ENCODE measurements around the gene EPSTI1. TPM values are rescaled to one million over a fixed set of nuclear protein-coding genes. Genes with fewer than 3 reads are reported as not detected.

EPSTI1 gene
- total and polyA plus RNA-seq, 4 experiments from 2014 or later = 11.4 to 19.4 (median 18.1) TPM

DNA sequence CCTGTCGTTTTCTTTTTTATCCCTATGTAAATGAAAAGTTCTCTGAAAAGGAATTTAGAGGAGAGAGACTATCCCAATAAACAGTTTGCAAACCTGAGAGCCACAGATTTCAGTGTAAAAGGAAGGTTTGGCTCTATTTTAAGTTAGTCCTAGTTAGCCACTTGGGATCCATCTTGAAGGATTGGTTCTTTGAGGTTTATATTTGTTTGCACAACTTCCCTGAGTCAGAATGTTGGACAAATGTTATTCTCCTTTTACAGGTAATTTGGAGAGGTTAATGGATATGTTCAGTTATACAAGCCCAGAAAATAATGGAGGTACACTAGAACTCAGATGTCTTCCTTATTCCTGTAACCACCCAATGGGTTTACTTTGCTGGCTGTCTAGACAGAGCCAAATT, 28.8 kb upstream of the EPSTI1 start:
- Mint-ChIP-seq H3K4me3 (no peak overlapping the region), H3K27ac (no peak overlapping the region), H3K27me3 (no peaks in the 10 kb centered on the region), H3K9me3 (peaks cover 0 to 3% (median 0%) of the 10 kb centered on the region in 8 donors), H3K36me3 (peaks cover 0 to 9% of the 10 kb centered on the region in 2 donors), H3K4me1 (peaks cover 8 to 29% (median 20%) of the 10 kb centered on the region in 4 donors)
- POLR2A ChIA-PET (ENCODE audit: partially characterized antibody) = interaction anchor here (5.1 kb wide), 1 partner anchor 29 kb away, joined by 97 read pairs; the partner anchor contains the start of gene EPSTI1
- intact Hi-C loops (cut with micrococcal nuclease) = no loop called here
- Histone ChIP-seq H3K4me1 (ENCODE audit: insufficient read depth, low read length) (peaks cover 21% of the 10 kb centered on the region), H3K9me3 (ENCODE audit: control insufficient read depth in 1 of 2, low read length in 2 of 2) (no peaks in the 10 kb centered on the region), H3K27me3 (ENCODE audit: insufficient read depth, low read length) (no peaks in the 10 kb centered on the region), H3K36me3 (ENCODE audit: insufficient read depth, low read length) (no peaks in the 10 kb centered on the region), H3K4me3 (ENCODE audit: low read length in 2 of 2) (no peak overlapping the region), H3K27ac (ENCODE audit: low read depth, low read length) (no peak overlapping the region)
- CTCF ChIA-PET (ENCODE audit: partially characterized antibody) = no interaction called here
- no peak for DNase-seq

DNA sequence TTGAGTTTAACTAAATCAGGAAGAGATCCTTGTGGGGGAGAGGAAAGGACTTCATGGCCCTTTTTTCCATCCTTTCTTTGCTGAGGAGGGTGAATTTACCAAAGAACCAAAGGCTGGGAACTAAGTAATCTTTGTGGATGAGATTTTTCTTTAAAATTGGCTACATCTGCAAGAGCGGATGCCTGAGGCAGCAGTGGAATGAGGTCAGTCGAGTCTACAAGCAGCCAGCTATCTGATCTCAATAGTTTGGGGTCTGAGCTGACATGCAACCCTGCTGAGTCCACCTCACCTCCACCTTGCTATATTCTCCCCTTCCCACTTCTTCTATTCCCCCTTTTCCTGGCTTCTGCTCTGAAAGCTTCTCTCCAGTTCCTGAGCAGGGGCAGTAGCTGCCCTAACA, 27.8 kb upstream of the EPSTI1 start:
- DNase-seq = no peak
- intact Hi-C loops (cut with micrococcal nuclease) = no loop called here
- H3K9me3 Mint-ChIP-seq = peaks cover 0 to 5% (median 0%) of the 10 kb centered on the region in 8 donors
- H3K27ac Mint-ChIP-seq = no peak overlapping the region
- ChIA-PET POLR2A (ENCODE audit: partially characterized antibody) (interaction anchor here (0.6 kb wide), 1 partner anchor 27 kb away, joined by 3 read pairs; no protein-coding TSS in a partner anchor), CTCF (ENCODE audit: partially characterized antibody) (interaction anchor here (1.1 kb wide), 1 partner anchor 45 kb away, joined by 3 read pairs; no protein-coding TSS in a partner anchor)
- no peaks in the 10 kb centered on the region for H3K27me3 Mint-ChIP-seq
- H3K36me3 Mint-ChIP-seq = peaks cover 0 to 9% of the 10 kb centered on the region in 2 donors
- no peak overlapping the region for H3K27ac ChIP-seq (ENCODE audit: low read depth, low read length)
- H3K36me3 ChIP-seq (ENCODE audit: insufficient read depth, low read length) = no peaks in the 10 kb centered on the region
- H3K4me3 ChIP-seq (ENCODE audit: low read length in 2 of 2) = no peak overlapping the region
- no peak overlapping the region for H3K4me3 Mint-ChIP-seq
- peaks cover 12% of the 10 kb centered on the region for H3K4me1 ChIP-seq (ENCODE audit: insufficient read depth, low read length)
- H3K4me1 Mint-ChIP-seq = peaks cover 3 to 19% (median 12%) of the 10 kb centered on the region in 4 donors
- H3K27me3 ChIP-seq (ENCODE audit: insufficient read depth, low read length) = no peaks in the 10 kb centered on the region
- H3K9me3 ChIP-seq (ENCODE audit: control insufficient read depth in 1 of 2, low read length in 2 of 2) = no peaks in the 10 kb centered on the region

DNA sequence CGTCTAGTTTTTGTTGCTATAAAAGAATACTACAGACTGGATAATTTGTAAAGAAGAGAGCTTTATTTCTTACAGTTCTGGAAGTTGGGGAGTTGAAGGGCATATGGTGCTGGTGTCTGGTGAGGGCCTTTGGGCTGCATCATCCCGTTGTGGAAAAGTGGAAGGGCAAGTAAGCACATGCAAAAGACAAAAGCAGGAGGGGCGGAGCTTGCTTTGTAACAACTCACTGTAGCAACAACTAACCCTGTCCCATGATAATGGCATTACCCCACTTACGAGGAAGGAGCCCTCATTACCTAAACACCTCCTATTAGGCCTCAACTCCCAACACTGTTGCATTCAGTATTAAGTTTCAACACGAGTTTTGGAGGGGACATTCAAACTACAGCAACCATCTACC, 24.2 kb upstream of the EPSTI1 start:
- H3K4me1 ChIP-seq (ENCODE audit: insufficient read depth, low read length) = no peaks in the 10 kb centered on the region
- Mint-ChIP-seq H3K27me3 (peaks cover 0 to 1% of the 10 kb centered on the region in 2 donors), H3K27ac (no peak overlapping the region), H3K4me1 (no peaks in the 10 kb centered on the region), H3K4me3 (no peak overlapping the region), H3K36me3 (no peaks in the 10 kb centered on the region), H3K9me3 (peaks cover 0 to 2% (median 0%) of the 10 kb centered on the region in 8 donors)
- ChIA-PET POLR2A (ENCODE audit: partially characterized antibody) (no interaction called here), CTCF (ENCODE audit: partially characterized antibody) (no interaction called here)
- no peaks in the 10 kb centered on the region for H3K36me3 ChIP-seq (ENCODE audit: insufficient read depth, low read length)
- no peaks in the 10 kb centered on the region for H3K9me3 ChIP-seq (ENCODE audit: control insufficient read depth in 1 of 2, low read length in 2 of 2)
- H3K27ac ChIP-seq (ENCODE audit: low read depth, low read length) = no peak overlapping the region
- intact Hi-C loops (cut with micrococcal nuclease) = no loop called here
- DNase-seq = no peak
- H3K4me3 ChIP-seq (ENCODE audit: low read length in 2 of 2) = no peak overlapping the region
- no peaks in the 10 kb centered on the region for H3K27me3 ChIP-seq (ENCODE audit: insufficient read depth, low read length)

DNA sequence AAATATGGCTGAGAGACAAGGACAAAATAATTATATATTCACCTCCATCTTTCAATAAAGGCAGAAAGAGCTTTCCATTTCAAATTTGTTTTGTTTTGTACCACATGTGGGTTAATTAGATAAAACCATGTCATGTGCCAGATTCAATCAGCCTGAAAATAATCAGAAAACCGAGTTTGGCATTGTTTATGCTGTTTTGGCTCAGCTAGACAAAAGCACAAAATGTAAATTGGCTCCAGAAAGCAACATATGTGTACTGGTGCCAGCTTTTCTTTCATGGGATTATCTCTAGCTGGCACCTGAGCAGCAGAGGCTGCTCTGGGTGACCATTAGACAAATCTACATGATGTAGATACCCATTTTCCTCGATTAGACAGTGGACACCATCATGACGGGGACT, 22.1 kb upstream of the EPSTI1 start:
- Histone ChIP-seq H3K4me3 (ENCODE audit: low read length in 2 of 2) (no peak overlapping the region), H3K9me3 (ENCODE audit: control insufficient read depth in 1 of 2, low read length in 2 of 2) (no peaks in the 10 kb centered on the region), H3K27ac (ENCODE audit: low read depth, low read length) (no peak overlapping the region), H3K36me3 (ENCODE audit: insufficient read depth, low read length) (no peaks in the 10 kb centered on the region), H3K4me1 (ENCODE audit: insufficient read depth, low read length) (no peaks in the 10 kb centered on the region), H3K27me3 (ENCODE audit: insufficient read depth, low read length) (no peaks in the 10 kb centered on the region)
- H3K36me3 Mint-ChIP-seq = no peaks in the 10 kb centered on the region
- ChIA-PET POLR2A (ENCODE audit: partially characterized antibody) (interaction anchor here (1.3 kb wide), 1 partner anchor 21 kb away, joined by 3 read pairs; no protein-coding TSS in a partner anchor), CTCF (ENCODE audit: partially characterized antibody) (interaction anchor here (0.6 to 1.4 kb wide), 3 partner anchors 9 to 16 kb away, joined by 3 to 6 read pairs (median 3); partner anchors contain the start of gene DNAJC15)
- H3K9me3 Mint-ChIP-seq = peaks cover 0 to 4% (median 0%) of the 10 kb centered on the region in 8 donors
- DNase-seq = no peak
- intact Hi-C loops (cut with micrococcal nuclease) = no loop called here
- H3K4me1 Mint-ChIP-seq = no peaks in the 10 kb centered on the region
- no peak overlapping the region for H3K4me3 Mint-ChIP-seq
- H3K27me3 Mint-ChIP-seq = peaks cover 1 to 2% of the 10 kb centered on the region in 2 donors
- no peak overlapping the region for H3K27ac Mint-ChIP-seq

DNA sequence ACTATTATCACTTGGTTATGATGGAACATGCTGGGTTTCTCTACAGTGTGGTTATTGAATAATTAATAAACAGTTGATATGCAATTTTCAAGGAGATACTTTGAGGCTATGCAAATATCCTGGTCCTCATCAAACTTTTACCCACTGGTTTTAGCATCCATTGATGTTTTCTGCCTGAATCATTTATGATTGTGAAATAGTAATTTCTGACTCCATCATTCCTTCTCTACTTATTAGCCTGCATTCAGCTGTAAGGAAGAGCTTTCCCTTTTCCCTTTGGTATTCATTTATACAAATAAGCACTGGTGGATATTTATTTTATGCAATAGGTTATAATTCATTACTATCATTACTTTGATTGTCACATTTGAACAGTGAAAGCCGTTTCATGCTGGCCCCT, 17.5 kb upstream of the EPSTI1 start:
- no peak overlapping the region for H3K27ac Mint-ChIP-seq
- intact Hi-C loops (cut with micrococcal nuclease) = no loop called here
- no peaks in the 10 kb centered on the region for H3K27me3 ChIP-seq (ENCODE audit: insufficient read depth, low read length)
- no peaks in the 10 kb centered on the region for H3K36me3 ChIP-seq (ENCODE audit: insufficient read depth, low read length)
- POLR2A ChIA-PET (ENCODE audit: partially characterized antibody) = no interaction called here
- H3K9me3 Mint-ChIP-seq = peaks cover 0 to 2% (median 0%) of the 10 kb centered on the region in 8 donors
- no peaks in the 10 kb centered on the region for H3K9me3 ChIP-seq (ENCODE audit: control insufficient read depth in 1 of 2, low read length in 2 of 2)
- H3K4me1 Mint-ChIP-seq = no peaks in the 10 kb centered on the region
- H3K4me3 Mint-ChIP-seq = no peak overlapping the region
- peaks cover 4% of the 10 kb centered on the region in 2 donors for H3K27me3 Mint-ChIP-seq
- no peak overlapping the region for H3K27ac ChIP-seq (ENCODE audit: low read depth, low read length)
- DNase-seq = no peak
- H3K36me3 Mint-ChIP-seq = no peaks in the 10 kb centered on the region
- no peak overlapping the region for H3K4me3 ChIP-seq (ENCODE audit: low read length in 2 of 2)
- CTCF ChIA-PET (ENCODE audit: partially characterized antibody) = no interaction called here
- no peaks in the 10 kb centered on the region for H3K4me1 ChIP-seq (ENCODE audit: insufficient read depth, low read length)

DNA sequence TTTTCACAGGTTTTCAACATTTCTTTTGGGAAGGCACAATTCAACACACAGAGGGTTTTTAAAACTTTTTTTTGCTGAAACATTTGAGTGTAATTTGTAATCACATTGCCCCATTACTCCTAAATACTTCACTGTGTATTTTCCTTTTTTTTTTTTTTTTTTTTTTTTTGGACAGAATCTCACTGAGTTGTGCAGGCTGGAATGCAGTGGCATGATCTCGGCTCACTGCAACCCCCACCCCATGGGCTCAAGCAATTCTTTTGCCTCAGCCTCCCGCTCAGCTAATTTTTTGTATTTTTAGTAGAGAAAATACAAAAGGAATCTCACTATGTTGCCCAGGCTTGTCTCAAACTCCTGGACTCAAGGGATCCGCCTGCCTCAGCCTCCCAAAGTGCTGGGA, 16.6 kb upstream of the EPSTI1 start:
- no peak for DNase-seq
- H3K36me3 Mint-ChIP-seq = no peaks in the 10 kb centered on the region
- no peak overlapping the region for H3K27ac Mint-ChIP-seq
- H3K4me3 ChIP-seq (ENCODE audit: low read length in 2 of 2) = no peak overlapping the region
- H3K27me3 ChIP-seq (ENCODE audit: insufficient read depth, low read length) = no peaks in the 10 kb centered on the region
- H3K27me3 Mint-ChIP-seq = peaks cover 4% of the 10 kb centered on the region in 2 donors
- H3K9me3 ChIP-seq (ENCODE audit: control insufficient read depth in 1 of 2, low read length in 2 of 2) = no peaks in the 10 kb centered on the region
- ChIA-PET CTCF (ENCODE audit: partially characterized antibody) (no interaction called here), POLR2A (ENCODE audit: partially characterized antibody) (no interaction called here)
- no peaks in the 10 kb centered on the region for H3K4me1 Mint-ChIP-seq
- H3K9me3 Mint-ChIP-seq = peaks cover 0 to 2% (median 0%) of the 10 kb centered on the region in 8 donors
- H3K36me3 ChIP-seq (ENCODE audit: insufficient read depth, low read length) = no peaks in the 10 kb centered on the region
- H3K4me1 ChIP-seq (ENCODE audit: insufficient read depth, low read length) = no peaks in the 10 kb centered on the region
- intact Hi-C loops (cut with micrococcal nuclease) = no loop called here
- H3K4me3 Mint-ChIP-seq = no peak overlapping the region
- no peak overlapping the region for H3K27ac ChIP-seq (ENCODE audit: low read depth, low read length)

DNA sequence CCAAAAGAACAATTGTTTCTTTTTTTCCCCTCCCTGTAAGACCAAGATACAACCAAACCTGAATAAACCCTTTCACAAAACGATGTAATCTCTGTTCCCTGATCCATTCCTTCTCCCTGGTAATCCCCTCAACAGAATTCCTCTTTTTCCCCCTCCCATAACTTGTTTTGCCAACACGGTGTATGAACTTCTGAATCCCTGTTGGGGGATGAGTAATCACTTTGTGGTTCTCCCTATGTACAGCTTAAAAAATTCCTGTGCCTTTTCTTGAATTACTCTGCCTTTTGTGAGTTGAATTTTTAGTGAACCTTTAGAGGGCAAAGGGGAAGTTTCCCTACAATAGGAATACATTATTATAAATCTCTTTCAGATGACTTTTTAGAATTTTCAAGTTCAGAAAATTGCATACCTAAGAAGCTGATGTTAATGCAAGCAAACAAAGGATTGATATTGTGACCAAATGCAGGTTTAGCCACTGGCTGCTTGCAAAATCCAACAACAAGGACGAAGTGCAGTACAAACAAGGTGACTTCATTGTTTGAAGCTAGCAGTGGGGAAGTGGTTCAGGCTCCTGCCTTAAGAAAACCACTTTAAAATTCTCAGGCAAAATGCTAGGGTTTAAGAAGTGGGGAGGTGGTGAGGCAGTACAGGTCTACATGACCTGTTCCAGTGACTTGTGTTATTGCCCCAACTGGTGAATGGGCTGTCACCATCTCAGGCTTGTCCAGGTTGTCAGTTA, 15.0 kb upstream of the EPSTI1 start:
- intact Hi-C loops (cut with micrococcal nuclease) = no loop called here
- POLR2A ChIA-PET (ENCODE audit: partially characterized antibody) = no interaction called here
- Histone ChIP-seq H3K4me1 (ENCODE audit: insufficient read depth, low read length) (no peaks in the 10 kb centered on the region), H3K9me3 (ENCODE audit: control insufficient read depth in 1 of 2, low read length in 2 of 2) (no peaks in the 10 kb centered on the region), H3K27ac (ENCODE audit: low read depth, low read length) (no peak overlapping the region), H3K27me3 (ENCODE audit: insufficient read depth, low read length) (no peaks in the 10 kb centered on the region), H3K36me3 (ENCODE audit: insufficient read depth, low read length) (no peaks in the 10 kb centered on the region), H3K4me3 (ENCODE audit: low read length in 2 of 2) (no peak overlapping the region)
- Mint-ChIP-seq H3K27me3 (peaks cover 2 to 4% of the 10 kb centered on the region in 2 donors), H3K36me3 (no peaks in the 10 kb centered on the region), H3K4me1 (no peaks in the 10 kb centered on the region), H3K4me3 (no peak overlapping the region), H3K9me3 (peaks cover 0 to 9% (median under 1%) of the 10 kb centered on the region in 8 donors), H3K27ac (no peak overlapping the region)
- no peak for DNase-seq
- CTCF ChIA-PET (ENCODE audit: partially characterized antibody) = no interaction called here

All from CD4-positive, alpha-beta memory T cell (primary cell).